SK-N-SH (cell line): ENCODE measurements around the gene RHOBTB3. TPM values are rescaled to one million over a fixed set of nuclear protein-coding genes. Genes with fewer than 3 reads are reported as not detected.

Experiments used
- CTCF ChIA-PET: fragments of 300-600, 350-600 bp; formaldehyde crosslinking; extraction: SDS; loops from one replicate; lab custom pipeline; 2021; lab: Yijun Ruan, JAX
- POLR2A ChIA-PET: fragments of 350-600 bp; sonication (Branson Sonifier 250); formaldehyde crosslinking; extraction: SDS; loops from one replicate; lab custom pipeline; 2020; ENCODE audit warnings: antibody characterized with exemption, inconsistent platforms; lab: Yijun Ruan, JAX
- DNase-seq: peaks from one replicate; pipeline ENCODE4 v3.0.0; 2012
- H2AFZ ChIP-seq: fragments of 200-600 bp; sonication (generic); 2 replicates; pipeline ENCODE4 v1.8.1; 2016; ENCODE audit warnings: antibody characterized with exemption, mild to moderate bottlenecking, low read depth
- H3F3A ChIP-seq: fragments of 200-600 bp; sonication (generic); replicated peaks from 2 replicates; pipeline ENCODE3; 2016; ENCODE audit warnings: antibody characterized with exemption, mild to moderate bottlenecking; ENCODE audit not compliant: insufficient read depth
- H3K27ac ChIP-seq, 2 experiments: fragments of 200-500 bp in 1 of 2; fragments of 200-600 bp in 1 of 2; sonication (Bioruptor generic) in 1 of 2; sonication (generic), shearing (Covaris generic) in 1 of 2; 2 replicates each; pipeline versions ENCODE4 v1.5.1 to v1.6.1; 2014 to 2016; ENCODE audit warnings: low read depth in 2 of 2, inconsistent platforms in 1 of 2, low read length in 1 of 2, mild to moderate bottlenecking in 1 of 2, mixed read lengths in 1 of 2
- H3K27me3 ChIP-seq: fragments of 200-600 bp; sonication (generic), shearing (Covaris generic); 2 replicates; pipeline ENCODE4 v1.6.1; 2016; ENCODE audit warnings: mixed run types; ENCODE audit not compliant: insufficient read depth
- H3K36me3 ChIP-seq, 2 experiments: fragments of 200-500 bp in 1 of 2; fragments of 200-600 bp in 1 of 2; sonication (Bioruptor generic) in 1 of 2; sonication (generic) in 1 of 2; replicated peaks in 1 of 2; 2 replicates each; pipeline versions ENCODE3 to v1.5.1; 2014 to 2016; ENCODE audit warnings: low read length in 1 of 2, mild to moderate bottlenecking in 1 of 2; ENCODE audit not compliant: insufficient read depth in 2 of 2, control insufficient read depth in 1 of 2
- H3K4me1 ChIP-seq, 2 experiments: fragments of 200-500 bp in 1 of 2; fragments of 200-600 bp in 1 of 2; sonication (Bioruptor generic) in 1 of 2; sonication (generic), shearing (Covaris generic) in 1 of 2; 2 replicates each; pipeline versions ENCODE4 v1.5.1 to v1.6.1; 2014 to 2016; ENCODE audit warnings: low read depth in 1 of 2, low read length in 1 of 2, mixed run types in 1 of 2; ENCODE audit not compliant: insufficient read depth in 2 of 2, control insufficient read depth in 1 of 2
- H3K4me2 ChIP-seq: fragments of 200-600 bp; sonication (generic), shearing (Covaris generic); 2 replicates; pipeline ENCODE4 v1.6.1; 2017; ENCODE audit warnings: mixed run types
- H3K4me3 ChIP-seq, 2 experiments: fragments of 200-500 bp in 1 of 2; fragments of 200-600 bp in 1 of 2; sonication (Bioruptor generic) in 1 of 2; sonication (generic), shearing (Covaris generic) in 1 of 2; 2 replicates each; pipeline versions ENCODE4 v1.5.1 to v1.8.1; 2014 to 2016; ENCODE audit warnings: low read depth in 2 of 2, inconsistent platforms in 1 of 2, low read length in 1 of 2, mild to moderate bottlenecking in 1 of 2, mixed read lengths in 1 of 2, moderate library complexity in 1 of 2
- H3K79me2 ChIP-seq: fragments of 200-600 bp; sonication (generic); 2 replicates; pipeline ENCODE4 v1.8.1; 2017; ENCODE audit warnings: mild to moderate bottlenecking; ENCODE audit not compliant: insufficient read depth
- H3K9ac ChIP-seq: fragments of 200-600 bp; sonication (generic); 2 replicates; pipeline ENCODE4 v1.6.1; 2017; ENCODE audit warnings: mixed run types
- H3K9me2 ChIP-seq: fragments of 200-600 bp; sonication (generic); 2 replicates; pipeline ENCODE4 v1.6.1; 2017; ENCODE audit warnings: mixed run types
- H3K9me3 ChIP-seq: fragments of 200-600 bp; sonication (generic); 2 replicates; pipeline ENCODE4 v1.6.1; 2017; ENCODE audit warnings: mixed run types, mild to moderate bottlenecking, moderate library complexity
- H4K20me1 ChIP-seq: fragments of 200-600 bp; sonication (generic); 2 replicates; pipeline ENCODE4 v1.6.1; 2017; ENCODE audit warnings: mild to moderate bottlenecking, mixed run types; ENCODE audit not compliant: insufficient read depth
- CHD2 ChIP-seq: fragments of 150-350 bp; IDR thresholded peaks from 2 replicates; pipeline ENCODE4 v1.6.1; 2018; ENCODE audit warnings: low read length; ENCODE audit not compliant: partially characterized antibody
- CTCF ChIP-seq: fragments of 200-600 bp; sonication (generic); IDR thresholded peaks from 2 replicates; pipeline ENCODE4 v1.6.1; 2017; ENCODE audit warnings: antibody characterized with exemption, mild to moderate bottlenecking, moderate library complexity
- EZH2phosphoT487 ChIP-seq: fragments of 200-600 bp; sonication (generic); IDR thresholded peaks from 2 replicates; pipeline ENCODE4 v1.6.1; 2017; ENCODE audit warnings: low read depth, mixed run types, mild to moderate bottlenecking, antibody characterized with exemption, moderate library complexity, borderline replicate concordance
- FOXJ3 ChIP-seq: sonication (generic); formaldehyde crosslinking; IDR thresholded peaks from 2 replicates; pipeline ENCODE4 v1.5.1; 2020; ENCODE audit warnings: mild to moderate bottlenecking, missing genetic modification reagents
- NRF1 ChIP-seq: IDR thresholded peaks from 2 replicates; pipeline ENCODE4 v1.6.1; 2012; ENCODE audit warnings: low read depth, mild to moderate bottlenecking, low read length
- POLR2AphosphoS5 ChIP-seq: IDR thresholded peaks from 2 replicates; pipeline ENCODE4 v1.6.1; 2012; ENCODE audit warnings: low read depth, low read length
- RCOR1 ChIP-seq: fragments of 150-350 bp; IDR thresholded peaks from 2 replicates; pipeline ENCODE4 v1.6.1; 2017; ENCODE audit warnings: antibody characterized with exemption, low read length
- RXRA ChIP-seq: IDR thresholded peaks from 2 replicates; pipeline ENCODE4 v1.4.0; 2012; ENCODE audit warnings: low read depth, mild to moderate bottlenecking, borderline replicate concordance
- TCF12 ChIP-seq: IDR thresholded peaks from 2 replicates; pipeline ENCODE4 v1.4.0; 2012
- TEAD4 ChIP-seq: IDR thresholded peaks from 2 replicates; pipeline ENCODE4 v1.4.0; 2012; ENCODE audit warnings: mild to moderate bottlenecking, borderline replicate concordance; ENCODE audit not compliant: insufficient read depth
- USF1 ChIP-seq: IDR thresholded peaks from 2 replicates; pipeline ENCODE4 v1.4.0; 2012; ENCODE audit warnings: low read depth, borderline replicate concordance
- USF2 ChIP-seq: fragments of 150-350 bp; IDR thresholded peaks from 2 replicates; pipeline ENCODE4 v1.6.1; 2017; ENCODE audit warnings: antibody characterized with exemption, low read length, low read depth, borderline replicate concordance
- WGBS: methylation state at CpG from one replicate; pipeline ENCODE4 v1.1.6; 2017; ENCODE audit warnings: low lambda C conversion rate; 5-methylcytosine and 5-hydroxymethylcytosine counted together
- polyA plus RNA-seq, 3 experiments: library from polyadenylated mRNA; depleted of rRNA; stranded (reverse); fragments of >200 nt; gene quantifications; 2 replicates each; pipeline ENCODE4 v1.2.3, GENCODE V29; 2012
- TF ChIP-seq, protein P1 (sequence below): IDR thresholded peaks from 2 replicates; pipeline ENCODE4 v1.6.1; 2012; ENCODE audit warnings: mild to moderate bottlenecking, low read depth, low read length, moderate library complexity

The RHOBTB3 gene
- polyA plus RNA-seq, 1 of the 3 experiments (the other 2 are of a cell fraction): 59.3 TPM

DNA sequence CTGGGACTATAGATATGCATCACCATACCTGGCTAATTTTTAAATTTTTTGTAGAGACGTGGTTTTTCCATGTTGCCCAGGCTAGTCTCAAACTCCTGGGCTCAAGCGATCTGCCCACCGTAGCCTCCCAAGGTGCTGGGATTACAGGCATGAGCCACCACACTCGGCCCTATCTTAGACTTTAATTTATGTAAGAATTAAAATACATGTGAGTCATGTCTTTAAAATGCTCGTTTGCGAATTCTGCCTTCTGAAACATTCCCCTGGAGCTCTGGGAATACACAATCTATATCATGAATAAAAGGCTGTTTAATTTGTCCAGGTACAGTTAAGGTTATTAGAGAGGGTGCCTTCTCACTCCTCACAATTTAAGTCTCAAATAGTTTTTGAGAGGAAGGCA is 32.8 kb downstream of the RHOBTB3 start:
- Histone ChIP-seq H2AFZ (no peak overlapping the region), H3K9ac (no peak overlapping the region), H3K9me2 (no peaks in the 10 kb centered on the region), H3K36me3 (peaks cover 30 to 33% of the 10 kb centered on the region in 2 experiments), H3K4me1 (peaks cover 30 to 32% of the 10 kb centered on the region in 2 experiments; a peak in 3 of 4 replicates), H3F3A (peaks cover 28% of the 10 kb centered on the region), H4K20me1 (no peaks in the 10 kb centered on the region), H3K79me2 (peaks cover 5% of the 10 kb centered on the region; the same call in 1 of the 2 replicates), H3K9me3 (no peaks in the 10 kb centered on the region), H3K27me3 (no peaks in the 10 kb centered on the region), H3K27ac (no peak overlapping the region), H3K4me2 (no peak overlapping the region), H3K4me3 (no peak overlapping the region)
- POLR2A ChIA-PET: no interaction called here
- TF ChIP-seq, protein P1, sequence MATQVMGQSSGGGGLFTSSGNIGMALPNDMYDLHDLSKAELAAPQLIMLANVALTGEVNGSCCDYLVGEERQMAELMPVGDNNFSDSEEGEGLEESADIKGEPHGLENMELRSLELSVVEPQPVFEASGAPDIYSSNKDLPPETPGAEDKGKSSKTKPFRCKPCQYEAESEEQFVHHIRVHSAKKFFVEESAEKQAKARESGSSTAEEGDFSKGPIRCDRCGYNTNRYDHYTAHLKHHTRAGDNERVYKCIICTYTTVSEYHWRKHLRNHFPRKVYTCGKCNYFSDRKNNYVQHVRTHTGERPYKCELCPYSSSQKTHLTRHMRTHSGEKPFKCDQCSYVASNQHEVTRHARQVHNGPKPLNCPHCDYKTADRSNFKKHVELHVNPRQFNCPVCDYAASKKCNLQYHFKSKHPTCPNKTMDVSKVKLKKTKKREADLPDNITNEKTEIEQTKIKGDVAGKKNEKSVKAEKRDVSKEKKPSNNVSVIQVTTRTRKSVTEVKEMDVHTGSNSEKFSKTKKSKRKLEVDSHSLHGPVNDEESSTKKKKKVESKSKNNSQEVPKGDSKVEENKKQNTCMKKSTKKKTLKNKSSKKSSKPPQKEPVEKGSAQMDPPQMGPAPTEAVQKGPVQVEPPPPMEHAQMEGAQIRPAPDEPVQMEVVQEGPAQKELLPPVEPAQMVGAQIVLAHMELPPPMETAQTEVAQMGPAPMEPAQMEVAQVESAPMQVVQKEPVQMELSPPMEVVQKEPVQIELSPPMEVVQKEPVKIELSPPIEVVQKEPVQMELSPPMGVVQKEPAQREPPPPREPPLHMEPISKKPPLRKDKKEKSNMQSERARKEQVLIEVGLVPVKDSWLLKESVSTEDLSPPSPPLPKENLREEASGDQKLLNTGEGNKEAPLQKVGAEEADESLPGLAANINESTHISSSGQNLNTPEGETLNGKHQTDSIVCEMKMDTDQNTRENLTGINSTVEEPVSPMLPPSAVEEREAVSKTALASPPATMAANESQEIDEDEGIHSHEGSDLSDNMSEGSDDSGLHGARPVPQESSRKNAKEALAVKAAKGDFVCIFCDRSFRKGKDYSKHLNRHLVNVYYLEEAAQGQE: no peak
- TF ChIP-seq TCF12 (no peak), CTCF (no peak), CHD2 (no peak), USF2 (no peak), FOXJ3 (CRISPR knock-in tag) (no peak), POLR2AphosphoS5 (no peak), EZH2phosphoT487 (no peak), USF1 (no peak), RXRA (no peak), RCOR1 (no peak), NRF1 (no peak), TEAD4 (no peak)
- DNase-seq: no peak
- CTCF ChIA-PET: interaction anchor here (0.9 kb wide), 1 partner anchor 99 kb away, joined by 3 read pairs; no protein-coding TSS in a partner anchor
- WGBS: 80% methylated on average over 6 of the region's 6 CpGs
